Stimulated activated CD4-positive, alpha-beta T cell treated with anti-CD3 and anti-CD28 coated beads, Interleukin-12 subunit alpha, Interleukin-12 subunit beta, amount 100 ng/mL, for 24 hours (primary cell): ENCODE measurements around the gene MPST.

Experiments
- DNase-seq, 2 experiments: peaks; one replicate each; pipeline ENCODE4 v3.0.0-alpha.2; 2020; ENCODE audit warnings: low read depth in 2 of 2

The MPST gene

GRCh38 chr22:37000676-37001534, 18.6 kb upstream of the MPST start:
- no peak for DNase-seq

GRCh38 chr22:37001826-37002225, 17.7 kb upstream of the MPST start:
- DNase-seq: no peak

- DNase-seq: no peak
Measured at GRCh38 chr22:37002633-37003032, 16.9 kb upstream of the MPST start.

GRCh38 chr22:37007651-37008050, 11.9 kb upstream of the MPST start:
- DNase-seq: no peak

GRCh38 chr22:37008365-37008764, 11.2 kb upstream of the MPST start:
- no peak for DNase-seq

- no peak for DNase-seq
Measured at GRCh38 chr22:37009490-37009889, 10.1 kb upstream of the MPST start.

GRCh38 chr22:37010174-37010573, 9.4 kb upstream of the MPST start:
- DNase-seq: no peak

- no peak for DNase-seq
Measured at GRCh38 chr22:37010976-37011375, 8.6 kb upstream of the MPST start.

GRCh38 chr22:37011472-37011871, 8.1 kb upstream of the MPST start:
- no peak for DNase-seq

- no peak for DNase-seq
Measured at GRCh38 chr22:37012262-37012904, 7.2 kb upstream of the MPST start.

GRCh38 chr22:37012956-37013355, 6.6 kb upstream of the MPST start:
- no peak for DNase-seq

- no peak for DNase-seq
Measured at GRCh38 chr22:37014415-37014806, 5.1 kb upstream of the MPST start.

- DNase-seq: no peak
Measured at GRCh38 chr22:37014835-37015586, 4.5 kb upstream of the MPST start.

GRCh38 chr22:37015587-37015878, 4.0 kb upstream of the MPST start:
- no peak for DNase-seq

GRCh38 chr22:37016134-37016910, 3.2 kb upstream of the MPST start:
- no peak for DNase-seq

- DNase-seq: no peak
Measured at GRCh38 chr22:37017356-37017755, 2.2 kb upstream of the MPST start.

GRCh38 chr22:37018086-37018814, 1.3 kb upstream of the MPST start:
- no peak for DNase-seq

GRCh38 chr22:37018815-37019308, 680 bp upstream of the MPST start:
- no peak for DNase-seq

- DNase-seq: no peak
Measured at GRCh38 chr22:37020192-37020479, 594 bp downstream of the MPST start.

- DNase-seq: no peak
Measured at GRCh38 chr22:37021041-37021440, 1.5 kb downstream of the MPST start.

GRCh38 chr22:37021710-37022482, 2.4 kb downstream of the MPST start:
- peak in 1 of 2 experiments; percentile 46 for DNase-seq
